Measurements from ENCODE around the gene PLA2G15. TPM values are rescaled to one million over a fixed set of nuclear protein-coding genes. Genes with fewer than 3 reads are reported as not detected.

Gene PLA2G15
- total and polyA plus RNA-seq, 2 experiments from 2014 or later, result 24.2 to 31.7 TPM

- no peaks in the 10 kb centered on the region for H3K27me3 ChIP-seq
- H3K79me2 ChIP-seq, result peaks cover 9% of the 10 kb centered on the region
- no peak for DNase-seq (ENCODE audit: low spot score)
- no peaks in the 10 kb centered on the region for H4K20me1 ChIP-seq (ENCODE audit: insufficient read depth, poor library complexity, severe bottlenecking)
- no peaks in the 10 kb centered on the region for H3K9me3 ChIP-seq (ENCODE audit: low read depth)
- H3K36me3 ChIP-seq (replicated peaks; ENCODE audit: insufficient read depth, low read depth), result no peaks in the 10 kb centered on the region
- no peak overlapping the region for H3K27ac ChIP-seq
- TF ChIP-seq EZH2 (IDR thresholded peaks at IDR 0.05; ENCODE audit: borderline replicate concordance) (no peak), EZH2phosphoT487 (IDR thresholded peaks at IDR 0.05; ENCODE audit: low read depth, severe bottlenecking, unreplicated experiment) (no peak), CTCF (IDR thresholded peaks at IDR 0.05; ENCODE audit: poor library complexity) (no peak)
- H3K4me1 ChIP-seq (ENCODE audit: insufficient read depth), result peaks cover 7% of the 10 kb centered on the region
- H3K4me3 ChIP-seq, result no peak overlapping the region
- no peak overlapping the region for H2AFZ ChIP-seq
- H3K9me2 ChIP-seq (replicated peaks; ENCODE audit: insufficient read depth), result no peaks in the 10 kb centered on the region
- WGBS (ENCODE audit: low lambda C conversion rate, missing lambda C conversion rate), result 92% methylated on average over 4 of the region's 4 CpGs
- no peak overlapping the region for H3K4me2 ChIP-seq
These were observed 2.8 kb downstream of the PLA2G15 start for GRCh38 chr16:68247932-68248331.

- H3K27ac ChIP-seq, result no peak overlapping the region
- 97% methylated on average over 4 of the region's 4 CpGs for WGBS (ENCODE audit: low lambda C conversion rate, missing lambda C conversion rate)
- H4K20me1 ChIP-seq (ENCODE audit: insufficient read depth, poor library complexity, severe bottlenecking), result no peaks in the 10 kb centered on the region
- no peak overlapping the region for H2AFZ ChIP-seq
- H3K9me3 ChIP-seq (ENCODE audit: low read depth), result no peaks in the 10 kb centered on the region
- peaks cover 7% of the 10 kb centered on the region for H3K4me1 ChIP-seq (ENCODE audit: insufficient read depth)
- DNase-seq (ENCODE audit: low spot score), result no peak
- no peaks in the 10 kb centered on the region for H3K9me2 ChIP-seq (replicated peaks; ENCODE audit: insufficient read depth)
- TF ChIP-seq EZH2phosphoT487 (IDR thresholded peaks at IDR 0.05; ENCODE audit: low read depth, severe bottlenecking, unreplicated experiment), result no peak
- no peak for TF ChIP-seq EZH2 (IDR thresholded peaks at IDR 0.05; ENCODE audit: borderline replicate concordance)
- no peak for TF ChIP-seq CTCF (IDR thresholded peaks at IDR 0.05; ENCODE audit: poor library complexity)
- no peaks in the 10 kb centered on the region for H3K27me3 ChIP-seq
- no peaks in the 10 kb centered on the region for H3K36me3 ChIP-seq (replicated peaks; ENCODE audit: insufficient read depth, low read depth)
- peaks cover 9% of the 10 kb centered on the region for H3K79me2 ChIP-seq
- H3K4me3 ChIP-seq, result no peak overlapping the region
- H3K4me2 ChIP-seq, result no peak overlapping the region
These were observed 4.2 kb downstream of the PLA2G15 start for GRCh38 chr16:68249371-68249770.

GRCh38 chr16:68250951-68251350 is 5.8 kb downstream of the PLA2G15 start:
- H3K36me3 ChIP-seq (replicated peaks; ENCODE audit: insufficient read depth, low read depth), result no peaks in the 10 kb centered on the region

More at GRCh38 chr16:68250951-68251350, 5.8 kb downstream of the PLA2G15 start:
- H2AFZ ChIP-seq, result no peak overlapping the region
- H4K20me1 ChIP-seq (ENCODE audit: insufficient read depth, poor library complexity, severe bottlenecking), result no peaks in the 10 kb centered on the region
- H3K79me2 ChIP-seq, result peaks cover 4% of the 10 kb centered on the region
- no peaks in the 10 kb centered on the region for H3K27me3 ChIP-seq
- H3K9me2 ChIP-seq (replicated peaks; ENCODE audit: insufficient read depth), result no peaks in the 10 kb centered on the region
- no peak overlapping the region for H3K27ac ChIP-seq
- DNase-seq (ENCODE audit: low spot score), result no peak
- no peak for TF ChIP-seq CTCF (IDR thresholded peaks at IDR 0.05; ENCODE audit: poor library complexity)
- H3K4me2 ChIP-seq, result no peak overlapping the region
- H3K9me3 ChIP-seq (ENCODE audit: low read depth), result no peaks in the 10 kb centered on the region
- peaks cover 3% of the 10 kb centered on the region for H3K4me1 ChIP-seq (ENCODE audit: insufficient read depth)
- H3K4me3 ChIP-seq, result no peak overlapping the region
- 93% methylated on average over 6 of the region's 6 CpGs for WGBS (ENCODE audit: low lambda C conversion rate, missing lambda C conversion rate)

All from hepatocyte (in vitro differentiated cells).